Activated T-helper 9 cell treated with anti-CD3 and anti-CD28 coated beads, Interleukin-2, amount 50 U/mL, for 16 hours (primary cell): ENCODE results near the gene IRS2.

Experiments used
- DNase-seq: peaks from one replicate; pipeline ENCODE4 v3.0.0-alpha.2; 2020; ENCODE audit warnings: low read depth

IRS2 gene

DNA sequence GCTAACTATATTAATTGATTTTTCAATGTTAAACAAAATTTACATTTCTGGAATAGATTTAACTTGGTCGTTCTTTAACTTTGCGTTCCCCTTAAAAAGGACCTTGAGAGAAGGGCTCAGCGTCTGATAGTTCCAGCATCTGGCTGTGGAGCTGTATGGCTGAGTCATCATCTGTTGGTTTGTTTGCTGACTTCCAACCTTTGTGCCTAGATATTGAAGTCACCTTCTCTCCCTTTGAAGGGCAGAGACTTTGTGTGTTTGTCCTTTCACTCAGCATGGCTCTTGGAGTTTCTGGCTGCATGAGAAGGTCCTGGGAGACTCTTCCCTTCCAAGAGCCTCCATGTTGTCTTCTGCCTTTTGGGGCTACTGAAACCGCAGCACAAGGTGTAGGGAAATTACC, 16.6 kb upstream of the IRS2 start:
- no peak for DNase-seq

DNA sequence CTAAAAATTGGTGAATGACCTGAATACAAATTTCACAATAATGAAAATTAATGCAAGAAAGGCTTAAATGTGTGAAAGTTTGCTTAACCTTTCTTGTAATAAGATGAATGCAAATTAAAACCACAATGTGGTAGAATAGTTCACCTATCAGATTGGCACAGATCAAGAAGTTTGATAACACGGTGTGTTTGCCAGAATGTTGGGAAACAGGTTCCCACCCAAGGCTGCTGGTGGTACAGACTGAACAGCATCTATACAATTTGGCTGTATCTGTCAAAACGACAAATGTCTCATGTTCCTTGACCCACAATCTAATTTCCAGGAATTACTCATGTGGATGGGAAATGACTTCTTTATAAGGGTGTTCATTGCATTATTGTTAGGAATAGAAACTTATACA, 8.6 kb upstream of the IRS2 start:
- no peak for DNase-seq

DNA sequence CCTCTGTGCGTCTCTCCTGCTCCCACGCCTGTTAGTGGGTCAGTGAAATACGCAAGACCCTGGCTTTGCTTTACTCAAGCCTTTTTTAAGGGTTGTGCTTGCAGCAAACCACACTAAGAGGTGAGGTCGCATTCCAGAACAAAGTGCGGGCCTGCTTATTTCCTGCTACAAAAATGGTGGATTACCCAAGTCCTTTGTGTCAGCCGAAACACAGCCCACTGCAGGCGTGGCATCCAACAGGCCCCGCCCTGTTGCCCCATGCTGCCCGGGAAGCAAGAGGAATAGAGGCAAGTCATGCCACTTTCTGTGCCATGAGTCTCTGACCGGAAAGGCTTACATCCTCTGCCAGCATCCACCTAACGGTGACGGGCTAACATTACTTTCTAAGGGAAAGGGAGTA, 7.7 kb upstream of the IRS2 start:
- no peak for DNase-seq

DNA sequence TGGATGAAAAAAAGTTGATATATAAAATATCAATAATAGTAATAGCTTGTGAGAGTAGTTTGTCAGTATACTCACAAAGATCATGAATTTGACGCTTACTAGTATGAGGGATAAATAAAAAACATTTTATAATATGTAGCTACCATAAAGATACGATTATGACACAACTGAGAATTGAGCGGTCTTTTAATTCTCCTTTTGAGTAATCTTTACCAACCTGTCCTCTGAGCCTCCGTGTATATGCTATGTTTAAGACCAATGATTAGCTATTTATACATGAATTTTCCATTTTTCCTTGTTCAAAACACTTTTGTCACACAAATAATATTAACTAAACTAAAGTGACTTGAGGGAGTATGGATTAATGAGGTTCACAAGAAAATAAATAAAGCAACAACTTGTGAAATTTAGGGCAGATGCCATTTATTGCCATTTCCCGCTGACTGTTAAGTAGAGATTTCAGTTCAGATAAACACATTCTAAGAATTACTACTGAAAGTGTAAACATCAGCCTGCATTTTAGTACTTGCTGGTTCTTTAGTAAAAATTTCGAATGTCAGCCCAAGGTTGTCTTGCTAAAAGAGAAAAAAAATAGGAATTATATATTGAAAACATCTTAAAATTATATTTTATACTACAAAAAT, 6.2 kb upstream of the IRS2 start:
- no peak for DNase-seq

DNA sequence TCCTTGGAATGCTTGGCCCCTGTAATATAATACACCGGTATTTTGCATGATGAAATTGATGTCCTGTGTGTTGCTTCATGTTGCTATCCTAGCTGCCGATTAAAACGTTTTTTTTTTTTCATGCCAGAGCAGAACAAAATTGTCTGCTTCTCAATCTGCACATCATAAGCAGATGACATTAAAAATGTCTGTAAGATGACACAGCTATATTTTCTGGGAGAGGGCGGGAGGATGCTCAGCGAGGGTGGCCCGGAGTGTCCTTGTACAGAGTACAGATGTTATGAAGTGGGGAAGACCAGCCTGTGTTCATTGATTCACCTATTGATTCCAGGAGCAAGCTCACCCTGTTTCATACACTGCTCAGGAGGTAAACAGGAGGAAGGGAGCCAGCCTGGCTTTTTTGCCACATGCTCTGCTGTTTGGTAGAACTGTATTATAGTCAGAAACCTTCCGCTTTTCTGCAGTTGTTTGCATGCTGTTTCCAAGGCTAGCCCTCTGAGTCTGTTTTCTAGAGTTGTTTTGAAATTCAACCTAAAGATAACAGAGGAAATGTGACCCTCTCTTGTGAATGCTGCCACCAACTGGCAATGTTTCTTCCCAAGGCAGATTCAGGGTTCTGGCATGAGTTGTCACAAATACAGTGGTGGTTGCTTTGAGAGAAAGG, 4.7 kb upstream of the IRS2 start:
- no peak for DNase-seq

DNA sequence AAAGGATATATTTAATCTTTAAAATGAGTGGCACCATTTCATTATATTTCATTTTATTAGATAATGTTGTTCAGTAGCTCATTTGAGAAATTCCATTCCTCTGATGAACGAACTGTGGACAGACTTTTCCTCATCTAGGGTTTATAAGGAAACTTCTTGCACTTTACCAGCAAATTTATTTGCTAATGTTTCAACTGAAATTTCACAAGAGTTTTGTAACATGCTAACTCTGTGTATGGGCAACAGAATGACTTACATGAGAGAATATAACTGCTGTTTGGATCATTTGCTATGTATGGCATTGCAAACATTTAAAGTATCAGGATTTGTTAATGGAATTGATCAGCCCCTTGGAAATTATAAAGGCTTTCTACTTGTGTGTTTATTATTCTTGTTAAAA, 3.7 kb upstream of the IRS2 start:
- no peak for DNase-seq

DNA sequence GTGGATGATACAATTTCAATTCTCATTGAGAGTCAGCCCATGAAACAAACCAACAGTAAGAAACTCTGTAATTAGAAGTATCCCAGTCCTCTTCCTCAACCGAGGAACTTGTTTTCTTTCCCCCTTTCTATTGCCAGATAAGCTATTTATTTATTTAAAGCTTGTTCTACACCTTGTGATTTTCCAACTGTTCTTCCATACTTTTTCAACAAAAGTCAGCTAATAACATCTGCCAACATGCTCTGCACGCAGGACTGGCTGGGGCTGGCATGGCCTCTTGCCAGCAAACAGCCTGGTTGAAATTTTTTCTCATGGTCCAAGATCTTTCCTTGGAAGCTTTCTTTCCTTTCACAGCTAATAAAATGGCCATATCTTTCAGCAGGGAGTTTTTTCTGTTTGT, 2.9 kb upstream of the IRS2 start:
- DNase-seq, result no peak

DNA sequence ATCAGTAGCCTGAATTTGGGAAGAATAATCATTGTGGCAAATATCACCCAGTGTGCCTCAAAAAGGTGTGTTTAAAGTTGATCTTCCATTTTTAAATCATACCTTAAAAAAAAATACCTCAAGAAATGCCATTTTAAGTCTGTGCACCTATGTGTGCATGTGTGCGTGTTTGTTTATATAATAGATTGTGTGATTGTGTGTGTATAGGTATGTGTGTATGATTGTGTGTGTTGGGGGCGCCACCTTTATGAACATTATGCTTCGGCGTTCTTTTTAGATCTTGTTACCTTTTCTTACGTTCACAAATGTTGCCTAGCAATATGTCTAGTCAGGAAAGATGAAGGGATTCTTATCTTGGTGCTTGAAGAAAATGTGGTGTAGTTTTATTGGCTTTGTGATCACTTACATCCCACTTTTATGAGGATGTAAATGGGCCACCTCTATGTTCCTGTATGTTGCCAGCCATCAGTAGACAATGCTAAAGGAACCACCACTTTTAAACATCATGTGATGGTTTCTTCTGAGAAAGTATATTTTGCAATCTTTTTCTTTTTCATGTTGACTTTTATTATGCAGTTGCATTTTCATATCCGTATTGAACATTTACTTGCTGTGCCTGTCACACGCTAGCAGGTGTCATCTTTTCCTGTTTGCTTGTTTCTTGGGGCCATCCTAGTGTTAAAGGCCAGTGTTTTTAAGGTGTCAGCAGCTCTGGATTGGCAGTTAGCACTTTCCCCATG, 2.2 kb upstream of the IRS2 start:
- no peak for DNase-seq

DNA sequence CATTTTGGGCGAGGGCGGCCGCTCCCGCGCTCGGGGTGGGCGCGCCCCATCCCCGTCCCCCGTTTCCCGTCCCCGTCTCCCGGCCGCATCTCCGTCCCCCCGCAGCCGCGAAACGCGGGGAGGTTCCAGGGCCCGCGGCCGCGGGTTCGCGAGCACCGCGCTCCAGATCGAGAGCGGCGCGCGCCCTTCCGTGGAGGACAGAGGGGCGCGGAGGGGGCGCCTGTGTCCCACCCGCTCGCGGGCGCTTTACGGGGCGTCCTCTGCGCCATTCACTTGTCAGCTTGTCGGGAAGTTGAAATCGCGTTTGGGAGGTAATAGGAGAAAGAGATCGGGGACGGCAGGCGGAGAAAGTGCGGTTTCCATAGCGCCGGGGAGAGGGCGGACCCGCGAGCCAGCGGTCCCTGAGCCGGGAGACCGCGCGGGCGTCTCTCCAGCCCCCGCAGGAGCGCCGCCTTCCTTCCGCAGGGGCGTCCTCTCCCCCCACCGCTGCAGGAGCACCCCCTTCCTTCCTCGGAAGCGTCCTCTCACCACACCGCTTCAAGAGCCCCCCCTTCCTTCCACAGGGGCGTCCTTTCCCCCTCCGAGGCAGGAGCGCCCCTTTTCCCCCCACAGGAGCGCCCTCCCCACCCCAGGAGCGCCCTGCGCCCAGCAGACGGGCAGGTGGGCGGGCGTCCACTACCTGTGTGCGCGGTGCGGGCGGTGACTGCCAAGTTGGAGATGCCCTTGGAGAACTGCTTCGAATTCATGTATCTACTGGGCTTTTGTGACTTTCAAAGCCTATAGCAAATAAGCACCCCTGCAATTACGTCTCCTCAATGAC, 962 bp upstream of the IRS2 start:
- DNase-seq, result no peak

DNA sequence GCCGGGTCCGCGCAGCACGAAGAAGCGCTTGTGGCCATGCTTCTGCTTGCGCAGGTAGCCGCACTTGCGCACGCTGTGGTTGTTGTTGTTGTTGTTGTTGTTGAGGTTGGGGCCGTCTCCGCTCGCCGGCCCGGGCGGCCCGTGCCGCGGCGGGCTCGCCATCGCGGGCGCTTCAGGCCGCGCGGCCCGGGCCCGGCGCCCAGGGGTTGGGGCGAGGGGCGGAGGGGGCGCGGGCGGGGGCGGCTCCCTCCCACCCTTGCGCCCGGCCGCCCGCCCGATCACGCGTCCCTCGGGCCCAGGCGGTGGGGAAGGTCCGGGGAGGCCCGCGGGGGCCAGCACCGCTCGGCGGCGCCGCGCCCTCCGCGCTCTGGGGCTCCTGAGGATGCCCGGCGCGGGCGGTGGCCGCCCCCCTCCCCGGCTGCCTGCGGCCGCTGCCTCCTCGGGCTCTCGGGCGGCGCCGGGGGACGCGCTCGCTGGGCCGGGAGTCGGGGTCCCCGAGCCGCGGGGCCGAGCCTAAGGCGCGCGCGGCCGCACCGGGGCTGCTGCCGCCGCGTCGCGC, 412 bp downstream of the IRS2 start:
- no peak for DNase-seq

DNA sequence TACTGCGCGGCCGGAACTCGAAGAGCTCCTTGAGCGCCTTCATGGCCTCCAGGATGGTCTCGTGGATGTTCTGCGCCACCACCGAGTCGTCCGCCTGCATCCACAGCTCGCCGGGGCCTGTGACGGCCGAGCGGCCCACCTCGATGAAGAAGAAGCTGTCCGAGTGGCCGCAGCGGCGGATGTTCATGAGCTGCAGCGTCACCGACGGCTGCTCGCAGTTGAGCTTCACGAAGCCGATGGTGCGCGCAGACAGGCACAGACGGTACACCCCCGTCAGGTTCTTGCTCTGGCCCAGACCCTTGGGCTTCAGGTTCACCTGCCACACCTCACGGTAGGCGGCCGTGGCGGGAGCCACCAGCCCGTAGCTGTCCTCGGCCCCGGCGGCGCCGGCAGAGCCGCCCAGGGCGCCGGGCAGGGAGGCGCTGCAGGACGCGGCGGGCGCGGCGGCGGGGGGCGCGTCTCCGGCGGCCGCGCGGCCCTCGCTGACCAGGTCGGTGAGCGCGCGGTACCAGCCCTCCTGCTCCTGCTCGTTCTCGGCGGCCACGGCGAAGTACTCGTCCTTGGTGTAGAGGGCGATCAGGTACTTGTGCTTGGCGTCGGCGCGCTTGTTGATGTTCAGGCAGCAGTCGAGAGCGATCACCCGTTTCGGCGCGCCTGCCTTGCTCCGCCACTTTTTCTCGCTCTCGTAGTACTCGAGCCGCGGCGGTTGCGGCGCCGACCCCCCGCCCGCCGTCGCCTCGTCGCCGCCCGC, 1.1 kb downstream of the IRS2 start:
- no peak for DNase-seq

DNA sequence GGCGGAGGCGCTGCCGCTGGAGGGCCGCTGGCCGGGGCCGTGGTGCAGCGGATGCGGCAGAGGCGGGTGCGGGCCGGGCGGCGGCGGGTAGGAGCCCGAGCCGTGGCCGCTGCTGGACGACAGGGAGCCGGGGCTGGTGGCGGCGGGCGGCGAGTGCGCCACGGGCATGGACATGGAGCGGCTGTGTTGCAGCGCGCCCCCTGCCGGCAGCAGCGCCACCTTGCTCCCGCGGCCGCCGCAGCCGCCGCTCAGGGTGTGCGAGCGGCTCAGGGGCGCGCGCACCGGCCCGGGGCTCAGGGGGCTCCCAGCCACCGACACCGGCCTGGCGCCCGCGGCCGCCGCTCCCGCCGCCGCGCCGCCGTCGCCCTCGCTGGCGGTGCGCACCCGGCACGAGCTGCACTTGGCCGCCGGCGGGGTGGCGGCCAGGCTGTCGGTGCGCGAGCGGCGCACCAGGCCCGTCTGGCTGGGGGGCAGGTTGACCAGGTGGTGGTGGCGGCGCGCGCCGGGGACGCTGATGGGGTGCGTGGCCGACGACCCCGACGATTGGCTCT, 1.7 kb downstream of the IRS2 start:
- DNase-seq, result peak; percentile 62

DNA sequence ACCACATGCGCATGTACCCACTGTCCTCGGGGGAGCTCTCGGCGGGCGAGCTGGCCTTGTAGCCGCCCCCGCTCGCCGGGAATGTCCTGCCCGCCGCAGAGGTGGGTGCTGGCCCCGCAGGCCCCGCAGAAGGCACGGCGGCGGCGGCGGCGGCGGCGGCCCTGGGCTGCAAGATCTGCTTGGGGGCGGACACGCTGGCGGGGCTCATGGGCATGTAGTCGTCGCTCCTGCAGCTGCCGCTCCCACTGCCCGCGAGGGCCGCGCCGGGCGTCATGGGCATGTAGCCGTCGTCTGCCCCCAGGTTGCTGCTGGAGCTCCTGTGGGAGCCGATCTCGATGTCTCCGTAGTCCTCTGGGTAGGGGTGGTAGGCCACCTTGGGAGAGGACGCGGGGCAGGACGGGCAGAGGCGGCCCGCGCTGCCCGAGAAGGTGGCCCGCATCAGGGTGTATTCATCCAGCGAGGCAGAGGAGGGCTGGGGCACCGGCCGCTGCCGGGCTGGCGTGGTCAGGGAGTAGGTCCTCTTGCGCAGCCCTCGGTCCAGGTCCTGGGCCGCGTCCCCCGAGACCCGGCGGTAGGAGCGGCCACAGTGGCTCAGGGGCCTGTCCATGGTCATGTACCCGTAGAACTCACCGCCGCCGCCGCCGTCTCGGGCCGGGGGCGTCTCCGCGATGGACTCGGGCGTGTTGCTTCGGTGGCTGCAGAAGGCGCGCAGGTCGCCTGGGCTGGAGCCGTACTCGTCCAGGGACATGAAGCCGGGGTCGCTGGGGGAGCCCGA, 2.4 kb downstream of the IRS2 start:
- DNase-seq, result no peak

DNA sequence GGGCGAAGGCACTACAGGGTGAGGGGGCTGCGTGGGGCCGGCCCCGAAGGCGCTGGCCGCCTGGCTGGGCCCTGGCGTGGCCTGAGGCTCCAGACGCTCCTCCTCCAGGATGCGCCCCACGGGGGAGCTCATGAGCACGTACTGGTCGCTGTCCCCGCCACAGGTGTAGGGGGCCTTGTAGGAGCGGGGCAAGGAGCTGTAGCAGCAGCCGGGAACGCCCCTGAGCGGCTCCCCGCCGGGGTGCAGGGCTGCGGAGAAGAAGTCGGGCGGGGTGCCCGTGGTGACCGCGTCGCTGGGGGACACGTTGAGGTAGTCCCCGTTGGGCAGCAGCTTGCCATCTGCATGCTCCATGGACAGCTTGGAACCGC, 3.0 kb downstream of the IRS2 start:
- no peak for DNase-seq

DNA sequence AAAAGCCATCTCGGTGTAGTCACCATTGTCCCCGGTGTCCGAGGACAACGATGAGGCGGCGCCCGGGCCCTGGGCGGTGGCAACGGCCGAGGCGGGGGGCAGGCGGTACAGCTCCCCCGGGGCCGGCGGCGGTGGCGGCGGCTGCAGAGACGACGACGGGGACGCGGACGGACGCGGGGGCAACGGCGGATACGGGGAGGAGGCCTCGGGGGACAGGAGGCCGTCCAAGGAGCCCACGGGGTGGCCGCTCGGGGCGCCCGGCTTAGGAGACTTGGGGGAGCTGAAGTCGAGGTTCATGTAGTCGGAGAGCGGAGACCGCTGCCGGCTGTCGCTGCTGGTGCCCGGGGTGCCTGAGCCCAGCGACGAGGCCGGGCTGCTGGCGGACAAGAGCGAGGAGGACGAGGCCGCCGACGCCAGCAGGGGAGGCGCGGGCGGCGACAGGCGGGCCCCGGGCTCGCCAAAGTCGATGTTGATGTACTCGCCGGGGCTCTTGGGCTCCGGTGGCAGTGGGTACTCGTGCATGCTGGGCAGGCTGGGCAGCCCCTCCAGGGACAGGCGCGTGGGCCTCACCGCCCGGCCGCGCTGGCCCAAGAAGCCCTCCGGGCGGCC, 3.5 kb downstream of the IRS2 start:
- no peak for DNase-seq

DNA sequence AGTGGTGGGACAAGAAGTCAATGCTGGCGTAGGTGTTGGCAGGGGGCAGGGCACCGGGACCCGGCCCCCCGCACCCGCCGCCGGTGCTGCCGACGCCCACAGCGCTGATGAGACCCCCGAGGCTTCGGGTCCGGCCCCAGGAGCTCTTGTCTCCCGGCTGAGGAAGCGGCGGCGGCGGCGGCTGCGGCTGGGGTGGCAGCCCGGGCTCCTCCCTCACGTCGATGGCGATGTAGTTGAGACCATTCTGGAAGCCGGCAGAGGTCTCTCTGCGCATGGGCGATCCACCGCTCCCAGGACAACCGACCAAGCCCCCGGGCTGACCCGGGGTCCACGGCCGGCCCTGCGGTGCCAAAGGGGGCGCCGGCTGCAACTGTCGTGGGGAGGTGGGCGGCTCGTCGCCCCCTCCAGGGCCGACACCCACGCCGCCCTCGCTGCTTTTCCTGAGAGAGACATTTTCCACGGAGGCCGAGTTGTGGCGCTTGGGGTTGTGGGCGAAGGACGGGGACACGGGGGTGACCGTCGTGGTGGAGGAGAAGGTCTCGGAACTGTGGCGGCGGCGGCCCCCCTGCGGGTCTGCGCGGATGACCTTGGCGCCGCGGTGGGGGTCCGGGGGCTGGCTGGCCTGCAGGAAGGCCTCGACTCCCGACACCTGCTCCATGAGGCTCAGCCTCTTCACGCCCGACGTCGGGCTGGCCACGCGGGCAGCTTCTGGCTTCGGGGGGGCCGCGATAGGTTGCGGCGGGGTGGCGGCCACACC, 4.1 kb downstream of the IRS2 start:
- no peak for DNase-seq

DNA sequence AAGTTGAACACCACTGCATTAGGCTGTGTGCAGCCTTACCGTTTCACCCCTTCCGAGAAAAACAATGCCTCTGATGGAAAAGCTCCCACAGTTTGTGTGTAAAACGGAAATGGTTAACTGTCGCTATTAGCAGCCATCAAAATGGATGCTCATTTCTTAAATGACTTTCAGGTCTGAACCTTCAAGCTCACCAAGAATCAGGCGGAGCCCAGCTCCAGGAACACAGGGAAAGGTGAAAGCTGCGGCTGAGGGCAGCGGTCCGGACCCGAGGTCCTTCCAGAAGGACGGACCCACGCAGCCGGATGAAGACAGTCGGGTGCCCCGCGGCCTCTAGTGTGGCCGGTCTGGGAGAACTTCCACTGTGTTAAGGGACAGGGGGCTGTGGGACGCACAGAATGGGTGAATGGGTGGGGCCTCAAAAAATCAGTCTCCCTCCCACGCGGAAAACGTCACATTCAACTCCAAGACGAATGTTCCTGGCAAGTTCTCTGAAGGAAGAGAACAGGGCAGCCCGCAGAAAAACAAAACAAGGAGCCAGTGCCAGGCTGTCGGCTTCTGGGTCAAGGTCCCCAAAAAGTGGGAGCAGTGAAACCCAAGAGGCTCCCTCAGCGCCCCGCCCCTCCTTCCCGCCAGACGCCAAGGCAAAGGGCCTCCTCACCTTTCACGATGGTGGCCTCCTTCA, 4.9 kb downstream of the IRS2 start:
- DNase-seq, result no peak

DNA sequence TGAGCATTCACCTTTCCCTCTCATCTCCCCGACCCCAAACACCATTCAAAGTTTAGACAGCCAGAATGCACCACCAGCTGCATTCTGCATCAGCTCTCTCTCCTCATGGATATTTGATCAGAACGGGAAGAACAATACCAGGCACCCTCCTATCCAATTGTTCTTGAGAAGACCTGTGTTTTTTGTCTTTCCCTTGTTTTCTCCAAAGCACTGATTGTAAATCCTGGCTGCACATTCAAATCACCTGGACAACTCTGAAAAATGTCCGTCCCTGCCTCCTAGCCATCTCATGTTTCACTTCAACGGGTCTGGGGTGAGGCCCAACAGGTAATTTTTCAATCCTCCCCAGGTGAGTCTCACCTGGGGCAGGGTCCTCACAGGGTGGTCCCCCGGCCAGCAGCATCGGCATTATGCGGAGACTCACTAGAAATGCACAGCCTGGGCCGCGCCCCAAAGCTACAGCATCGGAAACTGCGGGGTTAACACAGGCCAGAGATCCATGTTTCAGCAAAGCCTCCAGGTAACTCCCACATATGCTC, 5.5 kb downstream of the IRS2 start:
- no peak for DNase-seq
